Keratinocyte (primary cell): ENCODE results near the gene SGIP1.

ENCODE experiments used
- EZH2 ChIP-seq: IDR thresholded peaks from one replicate; pipeline ENCODE4 v1.6.1; 2012; ENCODE audit warnings: inconsistent platforms, mild to moderate bottlenecking, low read length, moderate library complexity
- TF ChIP-seq, protein P1 (sequence below), 3 experiments: IDR thresholded peaks in 1 of 3; conservative IDR thresholded peaks in 1 of 3; optimal IDR thresholded peaks in 1 of 3; 2 replicates in 2 of 3; 3 replicates in 1 of 3; pipeline versions ENCODE3 to v1.5.1; 2011; ENCODE audit warnings: low read length in 3 of 3, mild to moderate bottlenecking in 3 of 3, moderate library complexity in 2 of 3, control low read depth in 1 of 3, inconsistent platforms in 1 of 3; ENCODE audit not compliant: insufficient read depth in 2 of 3; ENCODE audit errors: extremely low read depth in 1 of 3

GRCh38 chr1:66556161-66556611 lies 22.2 kb downstream of the SGIP1 start:
- TF ChIP-seq, protein P1, sequence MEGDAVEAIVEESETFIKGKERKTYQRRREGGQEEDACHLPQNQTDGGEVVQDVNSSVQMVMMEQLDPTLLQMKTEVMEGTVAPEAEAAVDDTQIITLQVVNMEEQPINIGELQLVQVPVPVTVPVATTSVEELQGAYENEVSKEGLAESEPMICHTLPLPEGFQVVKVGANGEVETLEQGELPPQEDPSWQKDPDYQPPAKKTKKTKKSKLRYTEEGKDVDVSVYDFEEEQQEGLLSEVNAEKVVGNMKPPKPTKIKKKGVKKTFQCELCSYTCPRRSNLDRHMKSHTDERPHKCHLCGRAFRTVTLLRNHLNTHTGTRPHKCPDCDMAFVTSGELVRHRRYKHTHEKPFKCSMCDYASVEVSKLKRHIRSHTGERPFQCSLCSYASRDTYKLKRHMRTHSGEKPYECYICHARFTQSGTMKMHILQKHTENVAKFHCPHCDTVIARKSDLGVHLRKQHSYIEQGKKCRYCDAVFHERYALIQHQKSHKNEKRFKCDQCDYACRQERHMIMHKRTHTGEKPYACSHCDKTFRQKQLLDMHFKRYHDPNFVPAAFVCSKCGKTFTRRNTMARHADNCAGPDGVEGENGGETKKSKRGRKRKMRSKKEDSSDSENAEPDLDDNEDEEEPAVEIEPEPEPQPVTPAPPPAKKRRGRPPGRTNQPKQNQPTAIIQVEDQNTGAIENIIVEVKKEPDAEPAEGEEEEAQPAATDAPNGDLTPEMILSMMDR (optimal IDR thresholded peaks at IDR 0.05 in 1 of 3, IDR thresholded peaks at IDR 0.05 in 1 of 3, conservative IDR thresholded peaks at IDR 0.05 in 1 of 3; ENCODE audit: extremely low read depth in 1 of 3, insufficient read depth in 2 of 3, low read length in 3 of 3), result no peak
- TF ChIP-seq EZH2, result no peak
